H7 (cell line): ENCODE results near the gene POMT2. TPM values are rescaled to one million over a fixed set of nuclear protein-coding genes. Genes with fewer than 3 reads are reported as not detected.
A peak's percentile ranks its signal among the peaks of the same experiment; 100 is the strongest.

Experiments used
- DNase-seq: peaks from one replicate; pipeline ENCODE4 v3.0.0; 2012
- H3K27me3 ChIP-seq: 2 replicates; pipeline ENCODE4 v1.6.0; 2011; ENCODE audit warnings: mild to moderate bottlenecking, low read length; ENCODE audit not compliant: control insufficient read depth, insufficient read depth
- H3K36me3 ChIP-seq: replicated peaks from 2 replicates; pipeline ENCODE4 v1.5.1; 2011; ENCODE audit warnings: low read length; ENCODE audit not compliant: control insufficient read depth, insufficient read depth
- H3K4me3 ChIP-seq: 2 replicates; pipeline ENCODE4 v1.5.1; 2011; ENCODE audit warnings: low read depth, mild to moderate bottlenecking, control low read depth, low read length, moderate library complexity; ENCODE audit not compliant: insufficient read depth
- total RNA-seq: library from RNA; depleted of rRNA; stranded (reverse); fragments of >200 nt; shearing (Covaris generic); gene quantifications from 2 replicates; pipeline ENCODE4 v1.2.3, GENCODE V29; 2014; rRNA removed

POMT2 gene
- total RNA-seq, 1 experiment from 2014 or later, result 17.7 TPM

DNA sequence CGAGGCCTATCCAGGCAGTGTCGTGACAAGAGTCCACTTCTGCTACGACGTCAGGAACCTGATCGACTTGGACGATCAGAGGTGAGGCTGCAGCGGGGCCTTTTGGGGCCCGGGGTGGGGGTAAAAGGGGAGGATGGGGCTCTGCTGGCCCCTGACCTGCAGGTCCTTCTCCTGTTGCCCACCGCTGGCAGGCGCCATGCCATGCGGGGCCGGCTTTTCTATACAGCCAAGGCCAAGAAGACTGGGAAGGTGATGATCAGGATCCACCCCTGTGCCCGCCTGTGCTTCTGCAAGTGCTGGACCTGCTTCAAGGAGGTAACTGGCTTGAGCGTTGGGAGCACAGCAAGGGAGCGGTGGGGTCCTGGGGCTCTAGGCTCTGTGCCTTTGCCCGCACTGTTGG, 81.3 kb downstream of the POMT2 start:
- DNase-seq, result no peak
- Histone ChIP-seq H3K27me3 (no peaks in the 10 kb centered on the region), H3K4me3 (no peak overlapping the region)

GRCh38 chr14:77238996-77239395, 81.7 kb downstream of the POMT2 start:
- no peaks in the 10 kb centered on the region for H3K27me3 ChIP-seq
- H3K36me3 ChIP-seq, result no peaks in the 10 kb centered on the region
- H3K4me3 ChIP-seq, result no peak overlapping the region
- no peak for DNase-seq

More for the DNA sequence above, 81.3 kb downstream of the POMT2 start:
- H3K36me3 ChIP-seq, result no peaks in the 10 kb centered on the region

- no peaks in the 10 kb centered on the region for H3K36me3 ChIP-seq
- DNase-seq, result no peak
- no peaks in the 10 kb centered on the region for H3K27me3 ChIP-seq
- no peak overlapping the region for H3K4me3 ChIP-seq
Observed at GRCh38 chr14:77238356-77238755, 82.3 kb downstream of the POMT2 start.

- Histone ChIP-seq H3K27me3 (no peaks in the 10 kb centered on the region), H3K36me3 (no peaks in the 10 kb centered on the region), H3K4me3 (no peak overlapping the region)
- no peak for DNase-seq
Observed at GRCh38 chr14:77236814-77237213, 83.9 kb downstream of the POMT2 start.

- no peak for DNase-seq
- H3K4me3 ChIP-seq, result no peak overlapping the region
- H3K27me3 ChIP-seq, result no peaks in the 10 kb centered on the region
- no peaks in the 10 kb centered on the region for H3K36me3 ChIP-seq
Observed at GRCh38 chr14:77231721-77232120, 89.0 kb downstream of the POMT2 start.

GRCh38 chr14:77230914-77231313, 89.8 kb downstream of the POMT2 start:
- no peaks in the 10 kb centered on the region for H3K36me3 ChIP-seq
- no peaks in the 10 kb centered on the region for H3K27me3 ChIP-seq
- DNase-seq, result no peak
- H3K4me3 ChIP-seq, result no peak overlapping the region

- peak; percentile 75 for DNase-seq
- Histone ChIP-seq H3K36me3 (no peaks in the 10 kb centered on the region), H3K27me3 (no peaks in the 10 kb centered on the region), H3K4me3 (no peak overlapping the region)
Observed at GRCh38 chr14:77228056-77228455, 92.6 kb downstream of the POMT2 start.

GRCh38 chr14:77225892-77226557, 94.7 kb downstream of the POMT2 start:
- no peaks in the 10 kb centered on the region for H3K36me3 ChIP-seq
- H3K27me3 ChIP-seq, result no peaks in the 10 kb centered on the region
- H3K4me3 ChIP-seq, result no peak overlapping the region
- DNase-seq, result no peak

- no peak overlapping the region for H3K4me3 ChIP-seq
- peak; percentile 67 for DNase-seq
- no peaks in the 10 kb centered on the region for H3K36me3 ChIP-seq
- no peaks in the 10 kb centered on the region for H3K27me3 ChIP-seq
Observed at GRCh38 chr14:77225254-77225653, 95.4 kb downstream of the POMT2 start.

Other genes starting within 250 kb of the POMT2 start
- 18.7 and 22.3 TPM in 2 replicates for gene CIPC, start 222.6 kb downstream of the POMT2 start, total RNA-seq
- 8.9 and 11.6 TPM in 2 replicates for gene ZDHHC22, start 179.1 kb downstream of the POMT2 start, total RNA-seq
- gene TMEM63C, start 139.1 kb downstream of the POMT2 start, total RNA-seq, result 2.1 and 2.2 TPM in 2 replicates
- gene NGB, start 49.7 kb downstream of the POMT2 start, total RNA-seq, result 0.07 TPM in 1 of 2 replicates, not detected in the other
- 29.3 and 38.0 TPM in 2 replicates for gene GSTZ1, start 153 bp upstream of the POMT2 start, total RNA-seq
- 11.1 and 12.6 TPM in 2 replicates for gene TMED8, start 56.2 kb upstream of the POMT2 start, total RNA-seq
- gene SAMD15, start 56.5 kb upstream of the POMT2 start, total RNA-seq, result 0.48 TPM in 1 of 2 replicates, not detected in the other
- gene NOXRED1, start 102.6 kb upstream of the POMT2 start, total RNA-seq, result 0.07 and 2.3 TPM in 2 replicates
- 25.4 and 30.5 TPM in 2 replicates for gene VIPAS39, start 136.7 kb upstream of the POMT2 start, total RNA-seq
- gene AHSA1, start 137.2 kb upstream of the POMT2 start, total RNA-seq, result 140 and 149 TPM in 2 replicates
- 1.1 and 2.1 TPM in 2 replicates for gene ISM2, start 177.9 kb upstream of the POMT2 start, total RNA-seq